Stimulated activated CD8-positive, alpha-beta memory T cell treated with anti-CD3 and anti-CD28 coated beads, Interleukin-15, amount 100 ng/mL, for 4 hours (primary cell): Measurements from ENCODE around the gene ENOX2.

Source experiments
- DNase-seq, 2 donors: peaks; one replicate each; pipeline ENCODE4 v3.0.0-alpha.2; 2020; ENCODE audit warnings: low read depth in 2 of 2

ENOX2 gene

DNA sequence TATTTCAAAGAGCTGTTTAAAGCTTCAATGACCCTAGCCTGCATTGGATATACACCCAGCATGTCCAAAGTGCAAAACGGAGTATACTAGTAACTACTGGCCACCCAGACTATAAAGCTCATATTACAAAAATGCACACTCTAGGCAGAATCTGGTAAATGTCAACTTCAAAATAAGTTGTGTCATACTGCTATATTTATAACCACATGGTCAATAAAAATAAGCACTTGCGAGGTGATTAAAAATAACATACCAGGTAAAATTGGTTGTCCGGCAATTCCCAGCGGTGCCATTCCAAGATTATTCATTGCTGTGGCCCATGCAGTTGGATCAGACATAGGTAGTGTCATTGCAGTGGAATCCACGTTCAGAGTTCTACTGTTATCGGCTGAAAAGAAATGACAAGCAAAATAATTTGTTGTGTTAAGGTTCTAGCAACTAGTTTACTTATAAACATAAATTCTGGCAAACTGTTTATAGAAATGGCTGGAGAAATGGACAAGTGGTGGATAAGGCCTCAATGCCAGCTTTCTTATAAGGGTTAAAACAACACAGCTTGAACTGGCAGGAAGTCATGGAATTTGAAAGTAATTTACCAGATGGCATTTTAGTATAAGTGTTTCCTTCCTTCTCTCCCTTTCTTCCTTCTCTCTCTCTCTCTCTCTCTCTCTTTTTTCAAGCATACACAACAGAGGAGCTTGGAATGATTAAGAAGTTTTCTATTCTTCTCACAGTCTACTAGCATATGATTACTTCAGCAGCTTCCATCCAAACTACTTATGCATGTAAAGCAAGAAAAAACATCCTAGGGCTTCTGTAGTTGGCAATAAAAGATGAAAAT lies 199.9 kb downstream of the ENOX2 start:
- no peak for DNase-seq

DNA sequence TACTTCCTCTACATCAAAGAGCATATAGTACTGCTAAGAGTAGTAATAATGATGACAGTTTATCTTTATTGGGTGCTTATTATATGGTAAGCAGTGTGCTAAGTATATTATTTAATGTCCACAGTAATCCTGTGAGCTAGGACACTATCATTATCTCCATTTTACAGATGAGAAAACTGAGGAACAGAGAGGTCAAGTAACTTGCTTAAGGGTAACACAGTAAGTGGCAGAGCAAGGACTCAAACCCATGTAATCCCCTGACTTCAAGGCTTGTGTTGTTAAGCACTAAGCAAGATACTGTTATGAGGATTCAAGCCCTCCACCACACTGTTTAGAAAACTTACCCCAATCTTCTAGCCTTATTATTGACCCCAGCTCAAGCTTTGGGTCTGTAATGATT lies 202.4 kb downstream of the ENOX2 start:
- no peak for DNase-seq

DNA sequence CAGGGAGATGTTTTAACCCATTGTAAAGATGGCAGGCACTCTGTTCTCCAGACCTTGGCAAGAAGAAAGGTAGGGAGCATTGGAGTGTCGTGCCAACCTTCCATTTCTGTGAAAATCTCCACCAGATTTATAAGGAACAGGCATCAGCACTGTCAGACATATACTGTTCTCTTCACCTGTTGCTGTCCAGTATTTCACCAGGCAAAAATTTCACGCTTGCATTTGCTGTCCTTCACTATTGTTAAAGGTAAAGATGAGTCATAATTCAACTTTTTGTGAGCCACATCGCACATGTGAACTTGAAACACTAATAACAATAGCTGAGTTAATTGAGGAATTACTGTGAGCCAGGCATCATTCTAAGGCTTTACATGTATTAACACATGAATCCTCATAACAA lies 203.4 kb downstream of the ENOX2 start:
- no peak for DNase-seq

- DNase-seq, result no peak
These were observed 206.5 kb downstream of the ENOX2 start for GRCh38 chrX:130696542-130696941.

DNA sequence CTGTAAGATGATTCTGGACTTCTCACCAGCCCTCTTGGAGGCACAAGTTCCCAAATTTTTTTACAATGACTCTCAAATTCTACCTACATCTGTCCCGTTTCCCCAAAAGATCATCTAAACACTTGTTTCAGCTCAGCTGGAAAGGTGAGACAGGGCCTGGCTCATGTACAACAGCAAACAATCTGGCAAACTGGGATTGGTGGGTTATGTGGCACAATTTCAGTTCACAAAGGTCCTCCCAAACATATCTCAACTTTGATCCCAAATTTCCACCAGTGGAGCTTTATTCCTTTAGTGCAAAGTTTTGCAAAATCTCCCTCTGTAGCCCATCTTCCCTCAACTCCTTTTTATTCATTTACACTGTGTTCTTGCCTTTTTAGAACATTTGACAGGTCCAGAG lies 207.1 kb downstream of the ENOX2 start:
- no peak for DNase-seq

DNA sequence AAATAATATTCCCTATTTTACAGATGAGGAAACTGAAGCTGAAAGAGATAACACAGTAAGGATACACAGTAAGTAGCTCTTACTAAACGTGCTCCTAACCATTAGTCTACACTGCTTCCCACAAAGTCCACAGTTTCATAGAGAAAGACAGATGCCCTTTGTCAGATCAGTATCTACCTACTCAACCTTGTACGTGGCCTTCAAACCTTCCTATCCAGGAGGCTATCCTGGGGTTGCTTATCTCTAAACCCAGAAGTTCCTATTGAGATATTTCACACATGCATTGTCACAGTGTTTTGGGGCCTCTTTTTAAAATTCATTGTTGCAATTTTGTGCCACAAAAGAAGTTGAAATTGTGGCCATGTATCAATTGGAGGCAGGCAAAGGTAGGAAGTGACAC lies 208.0 kb downstream of the ENOX2 start:
- DNase-seq, result no peak

GRCh38 chrX:130691576-130691975 lies 211.4 kb downstream of the ENOX2 start:
- no peak for DNase-seq

GRCh38 chrX:130688360-130688759 lies 214.6 kb downstream of the ENOX2 start:
- no peak for DNase-seq

DNA sequence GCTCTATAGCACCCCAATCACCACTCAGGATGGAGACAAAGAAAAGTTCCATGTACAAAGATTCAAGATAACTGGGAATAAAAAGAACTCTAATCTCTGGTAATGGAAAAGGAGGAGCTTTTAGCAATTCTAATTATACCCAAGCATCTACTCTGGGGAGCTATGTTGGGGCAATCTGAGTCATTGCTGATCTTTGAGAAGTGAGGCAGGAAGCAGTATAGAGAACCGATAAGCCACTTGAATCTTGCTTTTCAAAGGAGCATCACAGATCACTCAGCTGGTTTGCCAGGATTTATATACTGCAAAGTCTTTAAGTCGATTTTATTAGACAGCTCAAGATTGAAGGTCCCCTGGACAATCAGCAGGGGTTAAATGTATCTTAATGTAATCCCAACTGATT lies 220.0 kb downstream of the ENOX2 start:
- no peak for DNase-seq

GRCh38 chrX:130680164-130681035 lies 222.6 kb downstream of the ENOX2 start:
- no peak for DNase-seq

DNA sequence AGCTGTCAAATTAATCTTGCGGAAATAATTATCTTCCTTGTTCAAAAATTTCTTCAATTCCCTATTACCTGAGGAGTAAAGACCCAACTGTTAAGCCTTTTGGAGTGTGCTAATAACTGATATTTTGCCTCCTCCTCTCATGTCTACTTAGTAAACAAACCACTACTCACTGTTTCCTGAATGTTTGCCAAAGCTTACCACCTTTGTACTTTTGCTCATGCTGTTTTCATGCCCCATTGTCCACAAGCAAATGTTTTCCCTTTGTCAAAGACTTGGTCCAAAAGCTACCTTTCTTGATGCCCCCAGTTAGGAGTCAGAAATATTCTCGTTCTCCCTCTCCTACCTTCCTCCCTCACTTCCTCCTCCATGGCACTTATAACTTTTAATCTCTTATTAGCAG lies 226.1 kb downstream of the ENOX2 start:
- DNase-seq, result no peak

DNA sequence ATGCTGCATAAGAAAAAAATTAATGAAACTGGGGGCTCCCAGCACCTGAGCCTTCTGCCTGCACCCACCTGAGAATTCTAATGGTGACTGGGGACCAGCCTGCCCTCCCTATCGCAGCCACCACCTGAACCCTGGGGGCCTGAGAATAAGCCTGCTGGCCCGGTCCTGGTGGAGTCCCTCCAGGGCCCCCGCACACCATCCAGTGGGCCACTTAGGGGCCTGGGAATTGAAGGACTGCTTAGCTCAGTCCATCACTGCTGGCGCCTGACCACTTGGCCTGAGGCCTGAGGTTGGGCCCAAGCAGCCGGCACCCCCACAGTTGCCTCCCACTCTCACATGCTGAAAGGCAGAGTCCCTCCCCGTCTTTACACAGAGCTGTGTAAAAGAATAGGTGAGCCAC lies 230.8 kb downstream of the ENOX2 start:
- DNase-seq, result no peak

DNA sequence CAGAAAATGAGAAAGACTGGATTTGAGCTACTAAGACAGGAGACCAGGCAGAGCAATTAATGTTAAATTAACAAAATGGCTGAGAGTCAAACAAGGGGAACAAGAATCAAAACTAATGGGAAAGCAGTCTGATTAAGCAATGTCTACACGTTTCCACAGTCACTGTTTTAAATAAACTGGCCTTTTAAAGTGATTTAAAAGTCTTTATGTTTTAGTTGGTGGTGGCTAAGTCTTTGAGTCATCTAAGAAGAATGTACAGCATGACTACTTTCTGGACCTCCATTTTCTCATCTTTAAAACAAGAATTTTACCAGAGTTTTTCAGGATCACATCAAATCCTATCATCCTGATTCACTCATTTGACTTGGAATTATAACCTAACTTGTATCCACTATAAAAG lies 233.8 kb downstream of the ENOX2 start:
- no peak for DNase-seq

GRCh38 chrX:130665263-130665662 lies 237.7 kb downstream of the ENOX2 start:
- DNase-seq, result no peak

DNA sequence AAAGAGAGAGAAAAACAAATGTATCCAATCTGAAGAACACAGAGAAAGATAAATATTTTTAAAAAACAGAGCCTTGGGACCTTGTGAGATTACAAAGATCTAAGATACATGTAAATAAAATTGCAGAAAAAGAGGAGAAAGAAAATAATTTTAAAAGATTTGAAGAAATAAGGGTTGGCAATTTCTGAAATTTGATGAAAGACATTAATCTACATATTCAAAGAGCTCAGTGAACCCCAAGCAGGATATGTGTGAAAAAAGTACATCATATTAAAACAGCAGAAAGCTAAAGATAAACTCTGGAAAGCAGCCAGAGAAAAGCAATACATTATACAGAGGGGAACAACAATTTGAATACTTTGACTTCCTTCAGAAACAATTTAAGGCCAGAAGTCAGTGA lies 244.7 kb downstream of the ENOX2 start:
- no peak for DNase-seq

GRCh38 chrX:130654409-130654950 lies 248.5 kb downstream of the ENOX2 start:
- no peak for DNase-seq

DNA sequence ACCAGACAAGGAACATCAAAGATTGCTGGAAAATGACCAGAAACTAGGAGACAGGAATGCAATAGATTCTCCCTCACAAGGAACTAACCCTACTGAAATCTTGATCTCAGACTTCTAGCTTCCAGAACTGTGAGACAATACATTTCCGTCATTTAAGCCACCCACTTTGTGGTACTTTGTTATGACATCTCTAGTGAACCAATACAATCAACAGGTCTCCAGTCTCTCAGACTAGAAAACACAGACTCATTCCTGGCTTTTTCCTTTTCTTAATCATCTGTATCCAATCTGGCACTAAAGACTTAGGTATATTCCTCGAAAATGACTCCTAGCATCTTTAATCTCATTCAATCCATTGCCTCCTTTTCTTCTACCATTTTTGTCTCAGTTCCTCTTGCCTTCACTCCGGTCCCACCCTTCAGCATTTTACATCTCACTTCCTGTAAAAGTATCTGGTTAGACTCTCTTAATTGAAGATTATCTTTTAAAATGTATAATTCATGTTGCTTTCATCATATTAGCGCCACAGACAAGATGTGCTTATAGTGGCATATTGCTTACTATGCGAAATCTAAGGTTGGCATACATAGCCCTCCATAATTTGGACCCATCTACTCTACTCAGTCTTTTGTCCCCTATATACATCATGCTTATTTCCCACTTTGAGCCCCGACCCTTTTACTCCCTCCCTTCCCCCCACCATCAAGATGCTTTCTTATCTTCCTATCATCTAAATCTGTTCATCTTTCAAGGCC lies 250.0 kb downstream of the ENOX2 start:
- DNase-seq, result no peak

DNA sequence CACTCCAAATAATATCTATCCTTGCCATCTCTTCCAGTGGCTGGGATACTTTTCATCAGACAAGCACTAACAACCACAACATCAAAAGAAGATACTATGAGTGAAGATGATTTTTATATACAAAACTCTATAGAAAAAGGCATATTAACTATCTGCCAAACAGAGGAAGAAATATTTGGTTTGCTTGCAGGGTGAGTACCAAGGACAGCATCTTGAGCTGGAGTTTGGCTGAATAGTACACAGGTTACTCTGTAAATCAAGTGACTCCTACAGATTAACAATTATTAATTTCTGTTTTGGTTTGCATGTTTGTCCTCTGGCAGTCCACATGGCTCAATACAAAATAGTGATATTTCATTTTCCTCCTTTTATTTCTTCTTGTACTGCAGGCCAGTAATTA lies 253.3 kb downstream of the ENOX2 start:
- DNase-seq, result no peak

- no peak for DNase-seq
These were observed 255.5 kb downstream of the ENOX2 start for GRCh38 chrX:130647468-130647867.

GRCh38 chrX:130645955-130646583 lies 256.9 kb downstream of the ENOX2 start:
- no peak for DNase-seq

DNA sequence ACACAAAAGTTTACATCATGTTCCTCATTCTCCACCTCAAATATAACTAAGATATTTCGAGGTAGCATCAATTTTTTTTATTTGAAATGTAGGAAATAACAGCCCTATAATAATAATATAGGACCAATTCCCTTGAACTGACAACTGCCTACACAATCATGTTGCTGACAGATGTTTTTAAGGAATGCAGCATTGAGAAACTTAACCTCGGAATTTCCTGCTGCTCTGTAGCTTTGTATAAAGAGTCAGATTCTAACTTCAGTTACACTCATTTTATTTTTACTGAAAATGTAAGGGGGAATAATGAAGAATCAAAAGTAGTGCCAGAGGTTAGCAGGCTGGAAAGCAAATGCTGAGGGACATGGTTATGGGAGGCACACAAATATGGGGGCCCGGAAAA lies 265.4 kb downstream of the ENOX2 start:
- DNase-seq, result no peak

DNA sequence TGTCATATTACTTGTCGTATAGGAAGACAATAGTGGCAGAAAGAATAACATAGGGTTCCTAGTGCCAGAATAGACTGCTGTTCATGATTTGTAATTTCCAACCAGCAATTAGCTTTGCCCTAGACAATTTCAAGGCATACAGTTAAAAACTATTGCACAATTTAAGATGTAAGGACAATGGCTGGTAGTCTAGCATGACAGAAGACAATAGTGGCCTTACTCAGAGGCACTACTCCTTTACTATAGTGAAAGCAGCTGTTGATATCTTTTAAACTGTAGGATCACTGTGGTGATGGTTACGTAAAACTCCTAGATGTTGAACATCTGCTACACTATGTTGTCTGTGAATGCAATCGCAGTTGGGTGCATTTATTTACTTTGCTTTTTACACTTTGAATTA lies 266.7 kb downstream of the ENOX2 start:
- no peak for DNase-seq
